Spleen (tissue), 7 donors: ENCODE results near the gene IMPA2.

Experiments used
- CTCF ChIP-seq, 11 experiments: fragments of 200-600 bp in 7 of 11; fragments of 450-650 bp in 4 of 11; sonication (generic) in 4 of 11; IDR thresholded peaks in 8 of 11; conservative IDR thresholded peaks in 3 of 11; 1 replicate in 7 of 11; 2 replicates in 4 of 11; pipeline versions ENCODE4 v1.4.0 to v1.8.0; 2016 to 2021; ENCODE audit warnings: antibody characterized with exemption in 11 of 11, inconsistent platforms in 4 of 11, mild to moderate bottlenecking in 1 of 11
- POLR2A ChIP-seq, 3 donors: fragments of 450-650 bp; IDR thresholded peaks; one replicate each; pipeline ENCODE4 v1.5.1; 2017; ENCODE audit warnings: antibody characterized with exemption in 3 of 3, mild to moderate bottlenecking in 1 of 3
- POLR2AphosphoS5 ChIP-seq, 3 donors: sonication (generic); formaldehyde crosslinking; IDR thresholded peaks; one replicate each; pipeline ENCODE4 v1.5.1; 2017; ENCODE audit warnings: antibody characterized with exemption in 3 of 3
- donor health status: DM: no; HTN: no; CAD: no; lungs with moderate emphysema.
- donor health status: DM: no; HTN: no; CAD: no.
- donor health status: DM: no; HTN: no; CAD: no.

GRCh38 chr18:12032786-12033642 lies 51.7 kb downstream of the IMPA2 start:
- TF ChIP-seq CTCF (IDR thresholded peaks at IDR 0.05 in 8 of 11, conservative IDR thresholded peaks at IDR 0.05 in 3 of 11) (no peak), POLR2AphosphoS5 (IDR thresholded peaks at IDR 0.05) (no peak), POLR2A (IDR thresholded peaks at IDR 0.05) (no peak)
